K562 (cell line): ENCODE data around the gene IGFALS. TPM values are rescaled to one million over a fixed set of nuclear protein-coding genes. Genes with fewer than 3 reads are reported as not detected.

Source experiments
- E2F3 ChIP-seq: fragments of 250-450 bp; sonication (Bioruptor Pico); IDR thresholded peaks from 2 replicates; pipeline ENCODE4 v1.4.0; 2020; ENCODE audit warnings: mild to moderate bottlenecking
- HEY1 ChIP-seq: fragments of 250-450 bp; sonication (Bioruptor Pico); IDR thresholded peaks from 2 replicates; pipeline ENCODE4 v1.5.0; 2020; ENCODE audit warnings: mild to moderate bottlenecking, moderate library complexity, borderline replicate concordance
- HIVEP1 ChIP-seq: fragments of 250-450 bp; sonication (Bioruptor Pico); IDR thresholded peaks from 2 replicates; pipeline ENCODE4 v1.4.0; 2020; ENCODE audit warnings: mild to moderate bottlenecking
- KDM5B ChIP-seq: fragments of 200-600 bp; sonication (generic); IDR thresholded peaks from 2 replicates; pipeline ENCODE4 v1.6.1; 2012; ENCODE audit warnings: low read depth, mild to moderate bottlenecking, moderate library complexity, low read length, control low read depth, inconsistent platforms; ENCODE audit not compliant: insufficient replicate concordance
- MCM3 ChIP-seq: fragments of 450-650 bp; IDR thresholded peaks from 2 replicates; pipeline ENCODE4 v1.6.1; 2016
- MXI1 ChIP-seq: IDR thresholded peaks from 2 replicates; pipeline ENCODE4 v1.6.1; 2011; ENCODE audit warnings: low read depth, mild to moderate bottlenecking, improper control_type of control experiment, low read length
- NFYB ChIP-seq: IDR thresholded peaks from 2 replicates; pipeline ENCODE4 v1.6.1; 2011; ENCODE audit warnings: mild to moderate bottlenecking, moderate library complexity; ENCODE audit not compliant: insufficient read length; ENCODE audit errors: extremely low read depth
- POLR2B ChIP-seq: fragments of 450-650 bp; IDR thresholded peaks from 2 replicates; pipeline ENCODE4 v1.6.1; 2018; ENCODE audit warnings: low read depth; ENCODE audit not compliant: partially characterized antibody
- PTTG1 ChIP-seq: fragments of 450-650 bp; IDR thresholded peaks from 2 replicates; pipeline ENCODE4 v1.6.1; 2016; ENCODE audit warnings: low read depth, mild to moderate bottlenecking, missing genetic modification characterization, missing compliant biosample characterization
- RUNX1 ChIP-seq: sonication (generic); IDR thresholded peaks from 2 replicates; pipeline ENCODE4 v1.6.1; 2016; ENCODE audit warnings: antibody characterized with exemption, low read depth
- SP1 ChIP-seq: sonication (generic); formaldehyde crosslinking; IDR thresholded peaks from 2 replicates; pipeline ENCODE4 v1.8.1; 2022; ENCODE audit warnings: mild to moderate bottlenecking, missing genetic modification reagents
- TCF3 ChIP-seq: sonication (generic); formaldehyde crosslinking; IDR thresholded peaks from 2 replicates; pipeline ENCODE4 v1.4.0; 2020; ENCODE audit warnings: mild to moderate bottlenecking, missing genetic modification reagents
- XRCC4 ChIP-seq: IDR thresholded peaks from one replicate; pipeline ENCODE4 v1.6.1; 2011; ENCODE audit not compliant: insufficient read depth, insufficient read length; ENCODE audit errors: extremely low read depth
- XRCC5 ChIP-seq: fragments of 200-400 bp; formaldehyde crosslinking; IDR thresholded peaks from 2 replicates; pipeline ENCODE4 v1.6.1; 2017; ENCODE audit warnings: low read depth, mild to moderate bottlenecking, low read length
- ZBED1 ChIP-seq: IDR thresholded peaks from 2 replicates; pipeline ENCODE4 v1.6.1; 2014
- ZNF316 ChIP-seq: fragments of 450-650 bp; IDR thresholded peaks from 2 replicates; pipeline ENCODE4 v1.6.1; 2016
- ZNF431 ChIP-seq: sonication (generic); formaldehyde crosslinking; IDR thresholded peaks from 2 replicates; pipeline ENCODE4 v1.8.0; 2022; ENCODE audit warnings: mild to moderate bottlenecking, missing genetic modification reagents
- ZNF778 ChIP-seq: fragments of 450-650 bp; formaldehyde crosslinking; IDR thresholded peaks from 2 replicates; pipeline ENCODE4 v1.4.0; 2020; ENCODE audit warnings: mild to moderate bottlenecking, moderate library complexity
- polyA plus RNA-seq, 8 experiments: library from polyadenylated mRNA; depleted of rRNA in 4 of 8; stranded (reverse) in 5 of 8; unstranded in 3 of 8; fragments of >200 nt; fragmentation: Nextera tagmentation in 2 of 8; fragmentation: Illumina TruSeq in 1 of 8; extraction: Ambion mirVana in 2 of 8; extraction: Trizol in 1 of 8; gene quantifications; 2 replicates each; pipeline versions ENCODE4 v1.2.1 to v1.2.3, GENCODE V29; 2011 to 2014; ENCODE audit warnings: inconsistent platforms in 1 of 8, missing spikeins in 1 of 8
- total RNA-seq, 7 experiments: library from RNA; depleted of rRNA in 6 of 7; stranded (reverse); fragments of >200 nt in 6 of 7; fragmentation: Illumina TruSeq in 2 of 7; extraction: Trizol in 2 of 7; gene quantifications; 2 replicates each; pipeline versions ENCODE4 v1.2.1 to v1.2.3, GENCODE V29; 2011 to 2021; ENCODE audit warnings: low replicate concordance in 1 of 7
- TF ChIP-seq, protein P1 (sequence below), 3 experiments: fragments of 200-800 bp in 1 of 3; fragments of 250-450 bp in 1 of 3; fragments of 450-650 bp in 1 of 3; sonication (Bioruptor Pico) in 1 of 3; sonication (Bioruptor generic) in 1 of 3; formaldehyde crosslinking in 1 of 3; IDR thresholded peaks; 2 replicates each; pipeline versions ENCODE4 v1.6.1 to v1.8.0; 2016 to 2022; ENCODE audit warnings: mild to moderate bottlenecking in 2 of 3, missing genetic modification characterization in 2 of 3, missing compliant biosample characterization in 1 of 3, moderate library complexity in 1 of 3
- TF ChIP-seq, protein P2 (sequence below): fragments of 250-450 bp; sonication (Bioruptor Pico); IDR thresholded peaks from 2 replicates; pipeline ENCODE4 v1.5.0; 2020; ENCODE audit warnings: mild to moderate bottlenecking
- TF ChIP-seq, protein P3 (sequence below): sonication (generic); formaldehyde crosslinking; IDR thresholded peaks from 2 replicates; pipeline ENCODE4 v1.8.0; 2022; ENCODE audit warnings: missing genetic modification reagents, mild to moderate bottlenecking, borderline replicate concordance

IGFALS gene
- total and polyA plus RNA-seq, 9 of the 15 experiments (the other 6 are each of a cell fraction or from before 2014, with no cell fraction given), result not detected

DNA sequence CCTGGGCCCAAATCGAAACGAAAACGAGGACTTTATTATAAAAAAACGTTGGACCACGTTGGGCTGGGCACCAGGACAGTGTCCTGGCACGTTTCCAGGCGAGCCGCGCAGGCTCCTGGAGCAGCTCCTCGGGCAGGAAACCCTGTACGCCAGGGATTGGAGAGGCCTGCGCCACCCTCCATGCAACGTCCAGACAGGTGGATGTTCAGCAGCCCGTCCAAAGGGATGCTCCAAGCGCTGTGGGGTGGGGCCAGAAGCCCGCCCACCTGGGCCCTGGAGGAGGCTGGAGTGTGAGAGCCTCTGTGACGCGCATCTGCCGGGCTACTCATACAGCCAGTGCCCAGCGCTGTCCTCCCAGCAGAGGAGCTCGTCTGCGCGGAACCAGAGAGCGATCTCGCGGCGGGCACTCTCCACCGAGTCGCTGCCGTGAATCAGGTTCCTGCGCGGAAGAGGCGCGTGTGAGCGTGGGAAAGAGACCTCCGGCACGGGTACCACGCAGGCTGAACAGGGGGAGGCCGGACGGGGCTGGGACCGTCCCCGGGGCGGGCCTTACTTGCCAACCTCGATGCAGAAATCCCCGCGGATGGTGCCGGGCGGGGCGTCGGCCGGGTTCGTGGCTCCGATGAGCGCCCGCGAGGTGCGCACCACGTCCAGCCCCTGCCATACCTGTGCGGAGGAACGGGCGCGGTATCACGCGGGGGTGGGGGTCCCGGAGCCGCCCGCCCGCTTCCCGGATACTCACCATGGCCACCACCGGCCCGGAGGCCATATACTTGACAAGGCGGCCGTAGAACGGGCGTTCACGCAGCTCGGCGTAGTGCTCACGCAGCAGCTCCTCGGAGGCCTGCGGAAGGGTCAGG is 22.9 kb downstream of the IGFALS start (continued):
- TF ChIP-seq XRCC4 (no peak), ZNF778 (no peak), ZBED1 (no peak), ZNF316 (no peak), HEY1 (CRISPR knock-in tag) (no peak), TCF3 (no peak), SP1 (peak; percentile 28; the same call in 1 of the 2 replicates), ZNF431 (no peak), POLR2B (peak; percentile 68), KDM5B (peak; percentile 28), E2F3 (CRISPR knock-in tag) (no peak), HIVEP1 (CRISPR knock-in tag) (no peak), NFYB (no peak), MXI1 (no peak), MCM3 (no peak), XRCC5 (no peak), PTTG1 (tag) (no peak), RUNX1 (no peak)
- TF ChIP-seq, protein P1, sequence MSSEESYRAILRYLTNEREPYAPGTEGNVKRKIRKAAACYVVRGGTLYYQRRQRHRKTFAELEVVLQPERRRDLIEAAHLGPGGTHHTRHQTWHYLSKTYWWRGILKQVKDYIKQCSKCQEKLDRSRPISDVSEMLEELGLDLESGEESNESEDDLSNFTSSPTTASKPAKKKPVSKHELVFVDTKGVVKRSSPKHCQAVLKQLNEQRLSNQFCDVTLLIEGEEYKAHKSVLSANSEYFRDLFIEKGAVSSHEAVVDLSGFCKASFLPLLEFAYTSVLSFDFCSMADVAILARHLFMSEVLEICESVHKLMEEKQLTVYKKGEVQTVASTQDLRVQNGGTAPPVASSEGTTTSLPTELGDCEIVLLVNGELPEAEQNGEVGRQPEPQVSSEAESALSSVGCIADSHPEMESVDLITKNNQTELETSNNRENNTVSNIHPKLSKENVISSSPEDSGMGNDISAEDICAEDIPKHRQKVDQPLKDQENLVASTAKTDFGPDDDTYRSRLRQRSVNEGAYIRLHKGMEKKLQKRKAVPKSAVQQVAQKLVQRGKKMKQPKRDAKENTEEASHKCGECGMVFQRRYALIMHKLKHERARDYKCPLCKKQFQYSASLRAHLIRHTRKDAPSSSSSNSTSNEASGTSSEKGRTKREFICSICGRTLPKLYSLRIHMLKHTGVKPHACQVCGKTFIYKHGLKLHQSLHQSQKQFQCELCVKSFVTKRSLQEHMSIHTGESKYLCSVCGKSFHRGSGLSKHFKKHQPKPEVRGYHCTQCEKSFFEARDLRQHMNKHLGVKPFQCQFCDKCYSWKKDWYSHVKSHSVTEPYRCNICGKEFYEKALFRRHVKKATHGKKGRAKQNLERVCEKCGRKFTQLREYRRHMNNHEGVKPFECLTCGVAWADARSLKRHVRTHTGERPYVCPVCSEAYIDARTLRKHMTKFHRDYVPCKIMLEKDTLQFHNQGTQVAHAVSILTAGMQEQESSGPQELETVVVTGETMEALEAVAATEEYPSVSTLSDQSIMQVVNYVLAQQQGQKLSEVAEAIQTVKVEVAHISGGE (CRISPR knock-in tag; IDR thresholded peaks at IDR 0.05), result no peak
- TF ChIP-seq, protein P2, sequence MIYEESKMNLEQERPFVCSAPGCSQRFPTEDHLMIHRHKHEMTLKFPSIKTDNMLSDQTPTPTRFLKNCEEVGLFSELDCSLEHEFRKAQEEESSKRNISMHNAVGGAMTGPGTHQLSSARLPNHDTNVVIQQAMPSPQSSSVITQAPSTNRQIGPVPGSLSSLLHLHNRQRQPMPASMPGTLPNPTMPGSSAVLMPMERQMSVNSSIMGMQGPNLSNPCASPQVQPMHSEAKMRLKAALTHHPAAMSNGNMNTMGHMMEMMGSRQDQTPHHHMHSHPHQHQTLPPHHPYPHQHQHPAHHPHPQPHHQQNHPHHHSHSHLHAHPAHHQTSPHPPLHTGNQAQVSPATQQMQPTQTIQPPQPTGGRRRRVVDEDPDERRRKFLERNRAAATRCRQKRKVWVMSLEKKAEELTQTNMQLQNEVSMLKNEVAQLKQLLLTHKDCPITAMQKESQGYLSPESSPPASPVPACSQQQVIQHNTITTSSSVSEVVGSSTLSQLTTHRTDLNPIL, result no peak
- TF ChIP-seq, protein P3, sequence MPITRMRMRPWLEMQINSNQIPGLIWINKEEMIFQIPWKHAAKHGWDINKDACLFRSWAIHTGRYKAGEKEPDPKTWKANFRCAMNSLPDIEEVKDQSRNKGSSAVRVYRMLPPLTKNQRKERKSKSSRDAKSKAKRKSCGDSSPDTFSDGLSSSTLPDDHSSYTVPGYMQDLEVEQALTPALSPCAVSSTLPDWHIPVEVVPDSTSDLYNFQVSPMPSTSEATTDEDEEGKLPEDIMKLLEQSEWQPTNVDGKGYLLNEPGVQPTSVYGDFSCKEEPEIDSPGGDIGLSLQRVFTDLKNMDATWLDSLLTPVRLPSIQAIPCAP (CRISPR knock-in tag), result no peak
